Measurements from ENCODE around the gene IL9R. TPM values are rescaled to one million over a fixed set of nuclear protein-coding genes. Genes with fewer than 3 reads are reported as not detected.

The IL9R gene
- total RNA-seq, 1 experiment from 2014 or later = not detected

DNA sequence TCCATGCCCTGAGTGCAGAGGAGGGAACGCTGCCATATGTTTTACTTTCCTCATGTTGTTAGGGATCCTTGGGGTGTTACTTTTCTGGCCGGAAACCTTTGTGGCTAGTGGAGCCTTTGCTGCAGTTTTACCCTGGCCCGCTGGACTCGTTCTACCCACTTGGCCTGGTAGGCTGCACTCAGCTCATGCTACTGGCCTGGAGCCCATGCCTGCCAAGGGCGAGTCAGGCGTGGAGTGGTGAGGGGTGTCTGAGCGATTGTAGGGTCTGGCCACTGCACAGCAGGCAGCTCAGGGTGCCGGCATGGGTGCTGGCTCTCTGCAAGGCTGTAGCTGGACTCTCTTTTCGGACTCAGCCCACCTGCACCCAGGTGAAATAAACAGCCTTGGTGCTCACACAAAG is 41.4 kb upstream of the IL9R start:
- no TSS peak for BruUV-seq (replicated peaks)
- Histone ChIP-seq H3F3A (ENCODE audit: low read length, unreplicated experiment) (no peaks in the 10 kb centered on the region), H3K9ac (ENCODE audit: low read length) (no peak overlapping the region), H4K20me1 (ENCODE audit: low read length) (no peaks in the 10 kb centered on the region), H3K27ac (ENCODE audit: low read length) (no peak overlapping the region), H3K4me2 (ENCODE audit: low read length) (no peak overlapping the region), H3K79me2 (ENCODE audit: low read length) (no peaks in the 10 kb centered on the region), H3K4me1 (ENCODE audit: insufficient read depth, low read length) (no peaks in the 10 kb centered on the region), H3K9me2 (replicated peaks; ENCODE audit: low read length) (no peaks in the 10 kb centered on the region), H3K9me3 (ENCODE audit: low read length) (no peaks in the 10 kb centered on the region), H3K4me3 (ENCODE audit: low read length) (no peak overlapping the region), H2AFZ (ENCODE audit: low read length) (no peak overlapping the region), H3K27me3 (ENCODE audit: low read length) (no peaks in the 10 kb centered on the region), H3K36me3 (ENCODE audit: low read depth, low read length) (no peaks in the 10 kb centered on the region)
- POLR2A ChIA-PET (ENCODE audit: unreplicated experiment) = no interaction called here
- no peak for DNase-seq
- intact Hi-C loops (cut with micrococcal nuclease) = no loop called here
- CTCF ChIA-PET = no interaction called here
- TF ChIP-seq EZH2phosphoT487 (IDR thresholded peaks at IDR 0.05; ENCODE audit: borderline replicate concordance, low read length) (no peak), EZH2 (IDR thresholded peaks at IDR 0.05; ENCODE audit: low read length, unreplicated experiment) (no peak), CTCF (conservative IDR thresholded peaks at IDR 0.05; ENCODE audit: low read depth, low read length) (no peak)
- ATAC-seq = no peak

- H3K9ac ChIP-seq (ENCODE audit: low read length) = no peak overlapping the region
- H3K4me1 ChIP-seq (ENCODE audit: insufficient read depth, low read length) = no peaks in the 10 kb centered on the region
- no peaks in the 10 kb centered on the region for H4K20me1 ChIP-seq (ENCODE audit: low read length)
- no peaks in the 10 kb centered on the region for H3K36me3 ChIP-seq (ENCODE audit: low read depth, low read length)
- no peaks in the 10 kb centered on the region for H3K79me2 ChIP-seq (ENCODE audit: low read length)
- H3K27ac ChIP-seq (ENCODE audit: low read length) = no peak overlapping the region
- no peaks in the 10 kb centered on the region for H3K27me3 ChIP-seq (ENCODE audit: low read length)
- TF ChIP-seq CTCF (conservative IDR thresholded peaks at IDR 0.05; ENCODE audit: low read depth, low read length) (no peak), EZH2 (IDR thresholded peaks at IDR 0.05; ENCODE audit: low read length, unreplicated experiment) (no peak), EZH2phosphoT487 (IDR thresholded peaks at IDR 0.05; ENCODE audit: borderline replicate concordance, low read length) (no peak)
- no peak for ATAC-seq
- CTCF ChIA-PET = no interaction called here
- POLR2A ChIA-PET (ENCODE audit: unreplicated experiment) = no interaction called here
- H3K4me3 ChIP-seq (ENCODE audit: low read length) = no peak overlapping the region
- intact Hi-C loops (cut with micrococcal nuclease) = no loop called here
- no peaks in the 10 kb centered on the region for H3K9me2 ChIP-seq (replicated peaks; ENCODE audit: low read length)
- no peak overlapping the region for H3K4me2 ChIP-seq (ENCODE audit: low read length)
- BruUV-seq (replicated peaks) = no TSS peak
- no peaks in the 10 kb centered on the region for H3F3A ChIP-seq (ENCODE audit: low read length, unreplicated experiment)
- no peaks in the 10 kb centered on the region for H3K9me3 ChIP-seq (ENCODE audit: low read length)
- DNase-seq = no peak
- H2AFZ ChIP-seq (ENCODE audit: low read length) = no peak overlapping the region
These were observed 40.8 kb upstream of the IL9R start for GRCh38 chrX:155956649-155957048.

- no peaks in the 10 kb centered on the region for H3K27me3 ChIP-seq (ENCODE audit: low read length)
- DNase-seq (no peak), ATAC-seq (no peak)
- H3K9ac ChIP-seq (ENCODE audit: low read length) = no peak overlapping the region
- no peaks in the 10 kb centered on the region for H3K9me2 ChIP-seq (replicated peaks; ENCODE audit: low read length)
- ChIA-PET POLR2A (ENCODE audit: unreplicated experiment) (no interaction called here), CTCF (no interaction called here)
- no peaks in the 10 kb centered on the region for H4K20me1 ChIP-seq (ENCODE audit: low read length)
- no peak for TF ChIP-seq CTCF (conservative IDR thresholded peaks at IDR 0.05; ENCODE audit: low read depth, low read length)
- TF ChIP-seq EZH2 (IDR thresholded peaks at IDR 0.05; ENCODE audit: low read length, unreplicated experiment) = no peak
- no peak for TF ChIP-seq EZH2phosphoT487 (IDR thresholded peaks at IDR 0.05; ENCODE audit: borderline replicate concordance, low read length)
- H3K79me2 ChIP-seq (ENCODE audit: low read length) = no peaks in the 10 kb centered on the region
- no peaks in the 10 kb centered on the region for H3K9me3 ChIP-seq (ENCODE audit: low read length)
- no peak overlapping the region for H2AFZ ChIP-seq (ENCODE audit: low read length)
- no peaks in the 10 kb centered on the region for H3K36me3 ChIP-seq (ENCODE audit: low read depth, low read length)
- BruUV-seq (replicated peaks) = no TSS peak
- H3K27ac ChIP-seq (ENCODE audit: low read length) = no peak overlapping the region
- intact Hi-C loops (cut with micrococcal nuclease) = no loop called here
- H3K4me1 ChIP-seq (ENCODE audit: insufficient read depth, low read length) = no peaks in the 10 kb centered on the region
- no peaks in the 10 kb centered on the region for H3F3A ChIP-seq (ENCODE audit: low read length, unreplicated experiment)
- H3K4me2 ChIP-seq (ENCODE audit: low read length) = no peak overlapping the region
- no peak overlapping the region for H3K4me3 ChIP-seq (ENCODE audit: low read length)
These were observed 39.7 kb upstream of the IL9R start for GRCh38 chrX:155957843-155958242.

Measured in PC-3 (cell line).